Left renal cortex interstitium (tissue), 4 donors: ENCODE measurements around the gene PRDM5. TPM values are rescaled to one million over a fixed set of nuclear protein-coding genes. Genes with fewer than 3 reads are reported as not detected.

Experiments
- DNase-seq, 4 donors: peaks; one replicate each; pipeline ENCODE4 v3.0.0-alpha.2; 2013; ENCODE audit warnings: low read depth in 4 of 4, low spot score in 2 of 4, missing footprints in 1 of 4
- polyA plus RNA-seq, 4 donors: library from polyadenylated mRNA; unstranded; fragments of 120-200 nt; gene quantifications; one replicate each; pipeline ENCODE4 v1.2.1, GENCODE V29; 2013; ENCODE audit not compliant: insufficient read length in 4 of 4

The PRDM5 gene
- polyA plus RNA-seq, 4 donors = 16.1 to 18.8 (median 17.5) TPM

DNA sequence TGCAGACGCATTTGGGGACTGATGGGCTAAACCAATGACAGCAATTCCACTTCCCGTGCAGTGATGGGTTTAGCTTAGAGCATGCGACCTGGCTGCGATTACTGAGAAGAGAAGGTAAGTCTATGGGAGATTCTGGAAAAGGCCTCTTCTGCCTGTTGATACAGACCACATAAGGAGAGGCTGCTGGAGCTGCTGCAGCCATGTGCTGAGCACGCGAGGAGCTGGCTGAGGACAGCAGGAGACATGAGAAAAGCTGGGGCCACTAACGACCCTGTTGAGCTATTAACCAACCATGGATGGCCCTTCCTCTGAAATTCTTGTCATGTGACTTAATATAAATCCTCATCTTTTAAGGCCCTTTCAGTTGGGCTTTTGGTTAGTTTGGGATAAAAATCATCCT is 199.9 kb downstream of the PRDM5 start:
- no peak for DNase-seq

DNA sequence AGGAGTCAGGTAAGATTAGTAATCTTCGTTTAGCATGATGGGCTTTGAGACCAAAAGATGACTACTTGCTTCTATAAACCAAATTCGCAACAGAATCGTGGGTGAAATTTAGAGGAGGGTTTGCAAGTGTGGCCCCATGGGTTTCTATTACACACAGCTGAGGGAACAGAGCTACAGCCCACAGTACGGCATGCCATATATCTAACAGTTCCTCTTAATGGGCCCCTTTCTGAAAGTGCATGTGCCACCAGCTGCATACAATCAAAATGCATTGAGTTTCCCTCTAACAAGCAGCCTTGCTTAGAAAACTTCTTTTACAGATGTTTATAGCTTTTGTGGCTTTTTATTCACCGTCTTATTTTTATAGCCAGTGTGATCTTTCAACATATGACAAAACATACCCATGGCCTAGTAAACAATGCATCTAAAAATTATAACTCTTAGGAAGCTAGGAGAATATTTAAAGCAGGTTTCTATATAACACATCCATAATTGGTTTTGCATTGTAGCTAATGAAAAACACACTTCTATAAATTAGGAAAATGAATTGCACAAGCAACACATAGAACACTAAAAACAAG is 202.1 kb downstream of the PRDM5 start:
- DNase-seq = no peak

DNA sequence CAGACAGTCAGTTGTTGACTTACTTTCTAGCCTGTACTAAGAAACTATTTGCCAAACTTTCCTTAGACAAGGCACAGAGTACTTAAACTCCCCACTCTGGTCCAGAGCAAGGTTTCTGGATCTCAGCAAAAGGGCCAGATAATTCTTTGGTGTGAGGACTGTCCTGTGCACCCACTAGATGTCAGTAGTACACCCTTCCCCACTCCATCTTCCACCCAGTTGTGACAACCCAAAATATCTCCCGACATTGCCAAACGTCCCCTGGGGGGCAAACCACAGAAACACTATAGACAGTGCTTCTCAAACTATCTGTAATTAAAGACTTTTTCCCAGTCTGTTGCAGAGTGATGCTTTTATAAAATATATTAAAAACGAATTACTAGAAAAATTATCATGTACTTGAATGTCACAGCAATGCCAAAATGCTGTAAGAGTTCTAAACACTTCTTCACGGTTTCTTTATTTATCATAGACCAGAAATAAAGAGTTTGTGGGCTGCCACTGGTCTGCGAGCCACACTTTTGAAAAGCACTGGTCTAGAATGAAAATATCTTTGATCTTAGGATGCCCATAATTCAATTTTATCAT is 203.5 kb downstream of the PRDM5 start:
- DNase-seq = peak in 1 of 4 donors; percentile 19

DNA sequence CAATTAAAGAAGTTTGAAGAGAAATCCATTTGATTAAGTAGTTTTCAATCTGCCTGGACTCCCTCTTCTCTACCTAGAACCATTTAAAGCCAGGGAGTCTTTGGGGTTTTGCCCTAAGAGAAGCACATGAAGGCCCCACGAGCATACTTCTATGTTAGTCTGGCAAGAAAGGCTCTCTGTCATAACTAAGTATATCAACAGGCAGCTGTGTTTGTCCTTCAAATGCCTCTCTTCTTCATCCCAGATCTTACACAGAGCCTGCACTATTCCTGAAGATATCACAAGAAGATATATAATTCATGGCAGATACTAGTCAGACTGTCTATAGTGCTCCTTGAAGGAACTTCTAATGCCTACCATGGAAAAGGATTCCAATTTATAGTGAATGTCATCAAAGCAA is 206.2 kb downstream of the PRDM5 start:
- DNase-seq = no peak

DNA sequence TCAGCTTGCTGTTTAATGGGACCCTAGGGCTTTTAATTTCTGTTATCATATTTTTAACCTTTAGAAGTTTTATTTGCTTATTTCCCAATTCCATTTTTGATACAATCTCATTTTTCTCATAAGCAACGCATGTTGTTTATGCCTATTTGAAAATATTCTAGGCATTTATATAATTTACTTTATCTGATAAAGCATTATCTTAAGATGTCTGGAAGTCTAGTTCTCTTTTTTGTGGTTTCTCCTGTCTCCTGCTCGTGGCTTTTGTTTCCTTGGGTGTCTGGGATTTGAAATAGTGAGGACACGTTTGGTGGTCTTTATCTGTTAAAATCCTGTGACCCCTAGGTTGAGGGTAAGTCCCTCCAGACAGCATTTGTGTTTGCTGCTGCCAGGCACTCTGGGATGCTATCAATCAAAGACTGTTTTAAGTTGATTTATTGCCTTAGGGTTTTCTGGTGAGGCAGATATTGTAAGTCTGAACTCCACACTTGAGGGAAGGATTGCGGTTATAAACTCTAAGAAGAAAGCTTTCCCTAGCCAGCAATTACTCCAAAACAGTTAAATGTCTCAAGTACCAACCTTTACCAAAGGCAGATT is 208.0 kb downstream of the PRDM5 start:
- no peak for DNase-seq

DNA sequence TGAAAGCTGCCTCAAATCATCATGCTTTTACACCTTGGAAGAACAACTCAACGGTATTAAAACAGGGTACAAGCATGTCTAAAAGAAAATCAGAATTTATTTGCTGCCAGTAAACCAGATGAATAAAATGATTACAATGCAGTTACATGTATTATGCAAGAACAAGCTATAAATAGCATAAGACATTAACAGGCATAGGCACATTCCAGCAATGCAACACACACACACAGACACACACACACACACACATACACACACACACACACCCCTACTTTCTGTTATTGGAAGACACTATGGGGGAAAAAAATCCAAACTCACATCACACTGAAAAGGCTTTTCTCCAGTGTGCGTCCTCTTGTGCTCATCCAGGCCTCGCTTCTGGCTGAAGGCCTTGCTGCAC is 212.5 kb downstream of the PRDM5 start:
- DNase-seq = no peak

DNA sequence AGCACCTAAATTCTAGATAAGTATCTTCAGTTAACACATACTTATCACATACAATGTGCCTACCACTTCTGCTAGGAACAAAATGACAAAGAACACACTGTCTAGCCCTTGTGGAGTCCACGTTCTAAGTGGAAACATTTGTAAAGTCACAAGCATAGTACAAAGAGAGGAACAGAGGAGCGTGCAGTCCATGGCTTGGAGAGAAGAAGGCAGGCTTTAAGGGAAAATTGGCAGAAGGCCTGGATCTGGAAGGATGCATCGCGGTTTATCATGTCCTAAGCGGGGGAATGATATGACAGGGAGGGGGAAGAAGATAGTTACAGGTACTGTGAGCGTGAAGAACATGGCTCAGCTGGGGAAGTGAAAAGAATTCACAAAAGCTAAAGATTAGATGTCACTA is 218.0 kb downstream of the PRDM5 start:
- DNase-seq = no peak

DNA sequence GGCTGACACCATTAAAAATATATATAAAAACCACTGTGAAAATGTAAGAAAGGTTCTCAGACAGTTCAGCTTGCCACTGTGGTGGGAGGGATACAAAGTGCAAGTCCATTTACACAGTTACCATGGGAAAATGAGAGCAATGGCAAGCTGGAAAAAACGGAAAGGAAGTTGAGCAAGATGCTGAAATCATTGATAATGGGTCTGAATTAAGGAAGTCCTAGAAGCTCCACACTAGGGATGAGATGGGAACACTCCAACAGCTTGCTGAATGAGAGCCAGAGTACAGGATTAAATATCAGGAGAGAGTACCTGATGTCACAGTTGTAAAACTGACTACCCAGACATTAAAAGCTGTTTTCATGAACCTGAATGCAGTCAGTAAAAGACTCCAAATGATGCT is 218.6 kb downstream of the PRDM5 start:
- DNase-seq = no peak

DNA sequence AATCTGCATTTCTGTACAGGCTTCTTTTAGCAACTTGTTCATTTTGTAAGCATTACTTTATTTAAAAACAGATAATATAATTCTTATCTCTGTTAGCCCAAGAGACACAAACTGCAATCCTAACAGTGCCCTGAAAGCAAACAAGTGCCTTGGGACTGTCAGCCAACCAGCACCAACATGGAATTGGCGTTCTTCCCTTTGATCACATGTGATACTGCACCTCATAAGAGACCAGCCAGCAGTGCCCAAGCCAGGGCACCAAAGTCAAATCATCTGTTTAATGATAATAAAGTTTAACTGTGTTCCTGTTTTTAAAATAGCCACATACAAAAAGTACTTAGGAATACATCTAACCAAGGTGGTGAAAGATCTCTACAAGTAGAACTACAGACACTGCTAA is 223.2 kb downstream of the PRDM5 start:
- DNase-seq = no peak

DNA sequence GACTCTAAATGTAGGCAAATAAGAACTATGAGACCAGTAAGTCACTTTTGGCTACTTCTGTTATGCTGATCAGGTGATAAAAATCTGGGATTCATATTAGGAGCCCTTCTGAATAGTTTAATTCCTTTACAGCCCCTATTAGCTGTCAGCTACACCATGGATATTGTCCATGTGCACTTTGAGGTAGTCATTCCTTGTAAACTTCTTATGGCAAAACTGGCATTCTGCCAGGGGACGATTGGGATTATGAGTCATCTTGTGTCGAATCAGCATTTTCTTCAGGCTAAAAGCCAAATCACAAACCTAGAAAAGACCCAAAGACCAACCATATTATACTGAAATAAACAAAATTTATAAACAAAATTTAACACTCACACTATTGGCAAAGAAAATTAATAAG is 227.6 kb downstream of the PRDM5 start:
- DNase-seq = no peak

DNA sequence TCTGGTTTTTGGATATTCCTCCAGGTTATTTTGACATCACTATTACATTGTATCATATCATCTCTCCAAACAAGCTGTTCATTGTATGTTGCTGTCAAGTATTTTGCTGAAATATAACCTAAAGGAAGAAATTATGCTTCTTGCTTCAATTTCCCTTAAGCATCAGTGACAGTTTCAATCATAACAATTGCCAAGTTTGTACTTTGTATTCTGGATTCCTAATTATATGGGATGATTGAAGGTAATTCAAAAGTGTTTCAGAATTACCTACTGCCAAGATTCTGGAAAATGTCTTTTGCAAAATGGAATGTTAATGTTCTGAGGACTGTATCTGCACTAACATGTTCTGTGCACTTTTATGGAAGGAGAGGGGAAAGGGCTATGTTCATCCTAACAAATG is 228.7 kb downstream of the PRDM5 start:
- no peak for DNase-seq

DNA sequence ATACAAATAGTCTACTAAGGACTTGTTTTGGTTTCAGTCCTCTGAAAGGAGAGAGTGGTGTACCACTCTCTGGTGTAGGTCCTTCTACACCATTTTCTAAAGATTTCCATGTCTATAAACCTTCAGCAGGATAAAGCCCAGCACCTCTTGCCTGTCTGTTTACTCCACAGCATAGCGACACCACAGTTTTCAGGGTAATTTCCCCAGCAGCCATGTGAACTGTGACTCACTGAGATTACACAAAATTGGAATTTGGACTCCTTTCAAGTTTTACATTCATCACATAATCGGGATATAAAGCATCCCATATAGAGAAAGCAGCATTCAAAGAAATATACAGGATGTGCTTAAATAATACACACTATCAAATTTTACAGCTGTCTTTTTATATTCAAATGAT is 229.6 kb downstream of the PRDM5 start:
- DNase-seq = no peak

DNA sequence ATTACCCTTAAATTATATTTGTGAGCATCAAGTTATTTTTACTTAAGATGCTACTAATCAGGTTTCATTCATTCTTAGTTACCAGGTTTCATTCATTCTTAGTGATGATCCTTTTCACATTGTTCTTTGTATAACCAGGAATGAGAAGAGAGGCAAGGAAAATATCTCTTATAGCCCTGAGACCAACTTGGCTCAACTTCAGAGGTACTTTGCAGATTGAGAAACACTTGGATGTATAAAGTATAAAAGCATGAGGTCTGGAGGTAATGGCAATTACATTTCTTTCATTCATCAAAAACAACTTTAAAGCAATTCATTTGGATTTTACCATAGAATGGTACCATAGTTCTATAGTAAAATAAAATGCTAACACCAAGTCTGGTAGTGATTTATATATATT is 231.0 kb downstream of the PRDM5 start:
- no peak for DNase-seq

DNA sequence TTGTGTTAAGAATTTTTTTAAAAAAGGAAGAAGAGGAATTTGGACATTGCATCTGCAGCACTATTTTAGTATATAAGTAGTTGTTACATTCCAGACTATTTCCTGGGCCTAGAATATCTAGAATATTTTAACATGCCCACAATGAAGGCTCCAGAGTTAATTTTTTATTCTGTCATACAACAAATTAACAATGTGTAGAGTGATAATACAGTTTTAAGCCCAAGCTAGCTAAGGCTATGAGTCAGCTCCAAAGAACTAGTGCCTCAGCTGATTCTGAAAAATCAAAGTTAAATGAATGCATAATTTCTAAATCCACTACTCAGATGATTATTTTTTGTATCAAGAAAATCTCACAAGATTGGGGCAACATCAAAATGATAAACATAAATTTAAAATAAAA is 231.4 kb downstream of the PRDM5 start:
- DNase-seq = no peak

DNA sequence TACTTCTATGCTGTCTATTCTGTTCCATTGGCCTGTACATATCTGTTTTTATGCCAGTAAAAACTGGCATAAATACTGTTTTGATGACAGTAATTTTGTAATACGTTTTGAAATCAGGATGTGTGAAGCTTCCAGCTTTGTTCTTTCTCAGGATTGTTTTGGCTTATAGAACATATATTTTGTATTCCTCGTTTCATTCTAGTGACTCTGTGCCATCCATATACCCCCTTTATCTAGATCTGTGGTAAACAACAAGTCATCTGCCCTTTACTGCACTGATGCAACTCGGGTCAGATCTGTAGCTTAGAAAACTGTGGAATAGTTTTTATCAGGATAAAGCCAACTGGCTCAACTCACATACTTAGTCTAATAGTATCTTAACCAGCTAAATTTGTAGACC is 233.7 kb downstream of the PRDM5 start:
- no peak for DNase-seq

DNA sequence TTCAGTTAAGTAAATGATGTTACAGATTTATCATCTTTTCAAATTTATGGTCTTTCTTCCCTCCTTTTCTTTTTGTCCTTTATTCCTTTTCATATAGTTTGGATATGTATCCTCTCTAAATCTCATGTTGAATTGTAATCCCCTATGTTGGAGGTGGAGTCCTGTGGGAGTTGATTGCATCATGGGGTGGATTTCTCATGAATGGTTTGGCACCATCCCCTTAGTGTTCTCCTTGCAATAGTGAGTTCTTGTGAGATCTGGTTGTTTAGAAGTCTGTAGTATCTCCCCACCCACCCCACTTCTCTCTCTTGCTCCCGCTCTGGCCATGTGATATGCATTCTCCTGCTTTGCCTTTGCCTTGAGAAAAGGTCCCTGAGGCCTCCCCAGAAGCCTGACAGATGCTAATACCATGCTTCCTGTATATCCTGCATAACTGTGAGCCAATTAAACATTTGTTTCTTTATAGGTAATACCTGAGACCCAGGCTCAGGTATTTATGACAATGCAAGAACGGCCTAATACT is 236.7 kb downstream of the PRDM5 start:
- DNase-seq = no peak

DNA sequence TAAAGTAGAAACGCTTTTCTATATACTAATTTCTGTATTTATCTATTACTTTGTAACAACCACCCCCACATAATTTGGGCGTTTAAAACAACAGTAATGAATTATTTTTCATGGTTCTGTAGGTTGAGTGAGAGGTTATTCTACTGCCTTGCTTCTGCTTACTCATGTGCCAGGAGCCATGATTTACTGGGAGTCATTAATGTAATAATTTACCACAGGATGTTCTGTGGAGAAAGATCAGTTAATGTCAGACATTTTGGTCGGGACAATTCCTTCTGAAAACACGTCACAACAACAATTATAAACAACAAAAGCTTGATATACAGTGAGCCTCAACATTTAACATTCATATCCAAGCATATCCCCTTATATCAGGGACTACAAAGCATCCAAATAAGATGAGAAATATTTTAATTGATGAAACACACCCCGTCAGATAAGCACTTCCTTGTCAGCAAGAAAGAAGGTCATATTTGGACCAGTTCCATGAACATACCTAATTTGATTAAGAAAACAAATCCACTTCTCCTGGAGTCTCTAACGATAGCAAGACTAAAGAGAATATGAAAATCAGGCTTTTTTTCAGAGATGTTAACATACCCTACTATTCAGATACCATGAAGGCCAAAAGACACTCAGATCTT is 238.5 kb downstream of the PRDM5 start:
- peak in 1 of 4 donors; percentile 7 for DNase-seq

DNA sequence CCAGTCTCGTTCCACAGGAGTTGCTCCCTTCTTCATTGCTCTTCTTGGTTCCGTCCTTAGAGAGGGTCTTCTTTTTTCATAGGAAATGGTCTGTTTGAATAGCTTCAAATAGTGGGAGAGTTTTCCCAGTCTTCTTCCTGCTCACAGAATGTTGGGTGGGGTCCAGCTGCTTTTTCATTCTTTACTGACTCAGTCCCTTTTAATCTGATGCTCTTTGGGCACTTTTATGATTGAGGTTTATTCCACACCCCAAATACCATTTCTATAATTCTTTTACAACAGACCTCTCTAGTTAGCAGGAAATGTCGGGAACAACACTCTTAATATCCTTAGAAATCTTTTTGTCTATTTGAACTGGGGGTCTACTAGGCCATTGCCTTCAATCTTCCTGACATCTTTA is 239.5 kb downstream of the PRDM5 start:
- no peak for DNase-seq

DNA sequence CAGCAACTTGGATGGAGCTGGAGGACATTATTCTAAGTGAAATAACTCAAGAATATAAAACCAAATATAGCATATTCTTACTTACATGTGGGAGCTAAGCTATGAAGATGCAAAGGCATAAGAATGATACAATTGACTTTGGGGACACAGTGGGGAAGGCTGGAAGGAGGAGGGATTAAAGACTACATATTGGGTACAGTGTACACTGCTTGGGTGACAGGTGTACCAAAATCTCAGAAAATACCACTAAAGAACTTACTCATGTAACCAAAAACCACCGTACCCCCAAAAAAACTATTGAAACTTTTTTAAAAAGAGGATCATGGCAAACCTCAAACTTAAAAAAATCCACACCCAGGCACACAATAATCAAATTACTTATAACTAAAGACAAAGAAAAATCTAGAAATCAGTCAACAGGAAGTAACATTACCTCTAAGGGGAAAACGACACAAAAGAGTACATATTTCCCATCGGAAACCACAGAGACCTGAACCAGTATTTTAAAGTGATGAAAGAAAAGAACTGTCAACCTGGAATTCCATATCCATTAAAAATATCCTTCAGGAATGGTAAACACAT is 241.8 kb downstream of the PRDM5 start:
- DNase-seq = no peak

DNA sequence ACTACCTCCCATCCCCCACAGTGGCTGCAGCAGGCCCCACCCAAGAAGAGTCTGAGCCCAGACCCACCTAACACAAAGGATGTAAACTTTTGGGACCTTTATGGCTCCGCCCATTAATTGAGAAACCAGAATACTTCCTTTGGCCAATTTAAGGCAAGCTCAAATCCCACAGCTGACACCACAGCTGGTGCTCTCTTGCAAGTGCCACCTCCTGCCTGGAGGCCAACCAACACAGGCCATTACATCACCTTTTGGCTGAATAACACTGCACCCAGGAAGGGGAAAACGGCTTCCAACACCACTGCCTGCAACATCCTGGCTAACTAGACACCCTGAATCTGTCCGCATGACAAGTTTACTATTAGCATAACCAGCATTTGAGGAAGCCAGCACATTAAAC is 248.8 kb downstream of the PRDM5 start:
- no peak for DNase-seq

DNA sequence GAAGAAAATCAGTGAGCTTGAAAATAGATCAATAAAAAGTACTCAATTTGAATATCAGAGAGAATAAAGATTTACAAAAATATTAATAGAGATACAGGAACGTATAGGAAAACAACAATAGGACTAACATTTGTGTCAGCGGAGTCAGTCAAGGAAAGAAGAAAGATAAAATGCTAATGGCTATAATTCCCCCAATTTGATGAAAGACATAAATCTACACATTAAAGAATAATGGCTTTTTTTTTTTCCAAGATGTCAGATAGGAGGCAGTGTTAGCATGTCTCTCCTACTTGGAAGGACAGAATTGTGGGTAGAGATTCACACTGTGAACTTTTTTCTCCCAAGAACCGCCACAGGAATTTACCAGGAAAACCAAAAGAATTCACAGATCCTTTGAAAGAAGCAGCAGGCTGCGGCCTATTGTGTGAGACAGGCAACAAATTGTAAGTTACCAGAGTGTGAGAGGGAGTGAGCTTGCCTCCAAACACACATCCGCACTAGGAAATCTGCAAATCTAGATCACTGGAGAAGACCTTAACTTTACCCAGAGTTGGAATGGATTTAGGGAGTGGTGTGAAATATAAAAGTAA is 249.9 kb downstream of the PRDM5 start:
- DNase-seq = no peak
